Left ventricle myocardium superior (tissue), 1 donor: ENCODE data around the gene C10orf95. TPM values are rescaled to one million over a fixed set of nuclear protein-coding genes. Genes with fewer than 3 reads are reported as not detected.

Experiments
- ATAC-seq: fragments of 200-7000 bp; cut with Tn5 transposase; one replicate; pipeline ENCODE4 v1.9.1; 2020; ENCODE audit warnings: mild to moderate bottlenecking, moderate library complexity
- DNase-seq: peaks from one replicate; pipeline ENCODE4 v3.0.0-alpha.2; 2020
- intact Hi-C: fragments of 100-400 bp; cut with micrococcal nuclease; formaldehyde crosslinking; loops from one replicate; pipeline ENCODE4 v1.11.0; 2022
- microRNA-seq: library from miRNA; unstranded; fragments of <30 nt; microRNA quantifications from one replicate; pipeline ENCODE4 v1.2.0, GENCODE V29; 2020; ENCODE audit warnings: borderline number of aligned reads
- total RNA-seq: library from RNA; stranded (reverse); fragmentation: NEBNext Ultra II Directional; extraction: Animal tissue kit (Norgen Biotek cat#: 25700); gene quantifications from one replicate; pipeline ENCODE4 v1.2.1, GENCODE V29; 2021
- donor health status: DM: no; HTN: yes; CAD: no; lungs with severe emphysema.

C10orf95 gene
- total RNA-seq, 1 donor from 2014 or later = not detected

- intact Hi-C loops = no loop called here
- ATAC-seq = no peak
- no peak for DNase-seq
These were observed 43.8 kb downstream of the C10orf95 start for GRCh38 chr10:102407425-102408130.

- ATAC-seq (no peak), DNase-seq (no peak)
- intact Hi-C loops = no loop called here
These were observed 44.5 kb downstream of the C10orf95 start for GRCh38 chr10:102406815-102407214.

GRCh38 chr10:102405632-102406031, 45.7 kb downstream of the C10orf95 start:
- intact Hi-C loops = no loop called here
- no peak for DNase-seq
- no peak for ATAC-seq

GRCh38 chr10:102405108-102405571, 46.2 kb downstream of the C10orf95 start:
- ATAC-seq = no peak
- intact Hi-C loops = no loop called here
- DNase-seq = no peak

GRCh38 chr10:102404361-102405107, 46.8 kb downstream of the C10orf95 start:
- intact Hi-C loops = no loop called here
- DNase-seq = no peak
- no peak for ATAC-seq

GRCh38 chr10:102403115-102403514, 48.2 kb downstream of the C10orf95 start:
- no peak for DNase-seq
- intact Hi-C loops = no loop called here
- ATAC-seq = no peak

GRCh38 chr10:102402512-102402896, 48.8 kb downstream of the C10orf95 start:
- DNase-seq (no peak), ATAC-seq (no peak)
- intact Hi-C loops = no loop called here

GRCh38 chr10:102401735-102402511, 49.4 kb downstream of the C10orf95 start:
- DNase-seq (no peak), ATAC-seq (no peak)
- intact Hi-C loops = no loop called here

GRCh38 chr10:102401342-102401654, 50.0 kb downstream of the C10orf95 start:
- no peak for DNase-seq
- no peak for ATAC-seq
- intact Hi-C loops = no loop called here

- no peak for ATAC-seq
- intact Hi-C loops = no loop called here
- no peak for DNase-seq
These were observed 50.6 kb downstream of the C10orf95 start for GRCh38 chr10:102400598-102401341.

- intact Hi-C loops = no loop called here
- DNase-seq (no peak), ATAC-seq (no peak)
These were observed 51.3 kb downstream of the C10orf95 start for GRCh38 chr10:102400076-102400475.

Small RNA genes within 50 kb of the gene (microRNA-seq; reads per million reads assigned to microRNA genes)
- gene MIR146B = 421 reads per million, percentile 64 among the genes with 10 or more reads in this experiment

Other genes starting within 250 kb of the C10orf95 start
- not detected for gene ELOVL3, start 225.2 kb downstream of the C10orf95 start, total RNA-seq
- 1.1 TPM for gene PITX3, start 210.0 kb downstream of the C10orf95 start, total RNA-seq
- gene GBF1, start 206.0 kb downstream of the C10orf95 start, total RNA-seq = 41.7 TPM
- gene NFKB2, start 55.8 kb downstream of the C10orf95 start, total RNA-seq = 11.3 TPM
- gene PSD, start 32.8 kb downstream of the C10orf95 start, total RNA-seq = 0.50 TPM
- gene FBXL15, start 30.7 kb downstream of the C10orf95 start, total RNA-seq = 9.1 TPM
- gene CUEDC2, start 19.0 kb downstream of the C10orf95 start, total RNA-seq = 78.3 TPM
- gene ACTR1A, start 51.2 kb upstream of the C10orf95 start, total RNA-seq = 101 TPM
- gene SUFU, start 52.4 kb upstream of the C10orf95 start, total RNA-seq = 8.0 TPM
- gene TRIM8, start 192.9 kb upstream of the C10orf95 start, total RNA-seq = 117 TPM